ENCODE measurements around the gene SDF4.

The SDF4 gene

GRCh38 chr1:1183221-1183747 lies 48.5 kb downstream of the SDF4 start:
- H3K4me3 ChIP-seq (ENCODE audit: control insufficient read depth, low read depth, low read length), result no peak overlapping the region
- TF ChIP-seq, protein P1, sequence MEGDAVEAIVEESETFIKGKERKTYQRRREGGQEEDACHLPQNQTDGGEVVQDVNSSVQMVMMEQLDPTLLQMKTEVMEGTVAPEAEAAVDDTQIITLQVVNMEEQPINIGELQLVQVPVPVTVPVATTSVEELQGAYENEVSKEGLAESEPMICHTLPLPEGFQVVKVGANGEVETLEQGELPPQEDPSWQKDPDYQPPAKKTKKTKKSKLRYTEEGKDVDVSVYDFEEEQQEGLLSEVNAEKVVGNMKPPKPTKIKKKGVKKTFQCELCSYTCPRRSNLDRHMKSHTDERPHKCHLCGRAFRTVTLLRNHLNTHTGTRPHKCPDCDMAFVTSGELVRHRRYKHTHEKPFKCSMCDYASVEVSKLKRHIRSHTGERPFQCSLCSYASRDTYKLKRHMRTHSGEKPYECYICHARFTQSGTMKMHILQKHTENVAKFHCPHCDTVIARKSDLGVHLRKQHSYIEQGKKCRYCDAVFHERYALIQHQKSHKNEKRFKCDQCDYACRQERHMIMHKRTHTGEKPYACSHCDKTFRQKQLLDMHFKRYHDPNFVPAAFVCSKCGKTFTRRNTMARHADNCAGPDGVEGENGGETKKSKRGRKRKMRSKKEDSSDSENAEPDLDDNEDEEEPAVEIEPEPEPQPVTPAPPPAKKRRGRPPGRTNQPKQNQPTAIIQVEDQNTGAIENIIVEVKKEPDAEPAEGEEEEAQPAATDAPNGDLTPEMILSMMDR (IDR thresholded peaks at IDR 0.05; ENCODE audit: control insufficient read depth, insufficient read depth, low read depth, low read length, missing control alignments), result no peak
- no peak for DNase-seq (ENCODE audit: low read depth)

DNA sequence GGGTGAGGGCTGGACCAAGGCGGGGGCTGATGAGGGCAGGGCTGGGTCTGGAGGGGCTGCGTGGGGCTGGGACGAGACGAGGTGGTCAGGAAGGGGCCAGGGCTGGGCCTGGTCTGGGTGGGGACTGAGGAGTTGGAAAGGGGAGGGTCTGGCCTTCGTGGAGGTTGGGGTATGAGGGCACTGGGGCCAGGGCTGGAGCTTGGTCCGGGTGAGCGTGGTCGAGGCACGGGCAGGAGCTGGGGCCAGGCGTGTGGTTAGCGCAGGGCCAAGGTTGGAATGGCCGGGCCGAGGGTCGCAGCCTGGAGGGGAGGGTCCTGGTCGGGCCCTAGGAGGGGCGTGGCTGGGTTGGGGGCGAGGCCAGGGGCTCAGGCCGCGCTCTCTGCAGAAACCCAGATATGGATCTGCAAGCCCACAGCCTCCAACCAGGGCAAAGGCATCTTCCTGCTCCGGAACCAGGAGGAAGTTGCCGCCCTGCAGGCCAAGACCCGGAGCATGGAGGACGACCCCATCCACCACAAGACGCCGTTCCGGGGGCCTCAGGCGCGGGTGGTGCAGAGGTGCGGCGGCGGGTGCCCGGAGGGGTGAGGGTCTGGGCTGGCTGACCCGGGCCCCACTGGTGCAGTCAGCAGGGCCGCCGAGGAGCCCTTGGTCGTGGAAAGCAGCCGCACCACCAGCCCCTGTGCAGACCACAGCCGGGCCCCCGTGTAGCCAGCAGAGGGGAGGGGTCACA lies 49.1 kb downstream of the SDF4 start:
- TF ChIP-seq, protein P1 (IDR thresholded peaks at IDR 0.05; ENCODE audit: control insufficient read depth, insufficient read depth, low read depth, low read length, missing control alignments), result no peak
- no peak overlapping the region for H3K4me3 ChIP-seq (ENCODE audit: control insufficient read depth, low read depth, low read length)
- no peak for DNase-seq (ENCODE audit: low read depth)

DNA sequence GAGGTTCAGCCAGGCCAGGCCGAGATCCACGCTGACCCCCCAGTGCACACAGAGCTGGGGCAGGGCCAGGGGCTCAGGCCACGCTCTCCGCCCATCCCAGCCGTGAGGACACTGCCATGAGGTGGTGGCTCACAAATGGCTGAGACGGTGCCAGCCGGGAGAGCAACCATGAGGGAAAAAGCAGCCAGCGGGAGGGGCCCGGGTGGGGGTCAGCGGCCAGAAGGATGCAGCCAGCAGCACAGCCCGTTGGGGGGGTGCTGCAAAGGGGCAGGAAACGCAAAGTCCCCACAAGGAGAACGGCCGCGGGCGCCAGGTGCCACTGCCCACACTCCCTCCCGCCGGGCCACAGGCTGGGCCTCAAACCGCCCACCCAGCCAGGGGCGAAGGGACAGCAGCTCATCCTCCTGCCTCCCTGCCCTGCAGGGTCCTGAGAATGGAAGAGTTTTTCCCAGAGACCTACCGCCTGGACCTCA lies 49.8 kb downstream of the SDF4 start:
- DNase-seq (ENCODE audit: low read depth), result no peak
- H3K4me3 ChIP-seq (ENCODE audit: control insufficient read depth, low read depth, low read length), result no peak overlapping the region
- TF ChIP-seq, protein P1 (IDR thresholded peaks at IDR 0.05; ENCODE audit: control insufficient read depth, insufficient read depth, low read depth, low read length, missing control alignments), result no peak

DNA sequence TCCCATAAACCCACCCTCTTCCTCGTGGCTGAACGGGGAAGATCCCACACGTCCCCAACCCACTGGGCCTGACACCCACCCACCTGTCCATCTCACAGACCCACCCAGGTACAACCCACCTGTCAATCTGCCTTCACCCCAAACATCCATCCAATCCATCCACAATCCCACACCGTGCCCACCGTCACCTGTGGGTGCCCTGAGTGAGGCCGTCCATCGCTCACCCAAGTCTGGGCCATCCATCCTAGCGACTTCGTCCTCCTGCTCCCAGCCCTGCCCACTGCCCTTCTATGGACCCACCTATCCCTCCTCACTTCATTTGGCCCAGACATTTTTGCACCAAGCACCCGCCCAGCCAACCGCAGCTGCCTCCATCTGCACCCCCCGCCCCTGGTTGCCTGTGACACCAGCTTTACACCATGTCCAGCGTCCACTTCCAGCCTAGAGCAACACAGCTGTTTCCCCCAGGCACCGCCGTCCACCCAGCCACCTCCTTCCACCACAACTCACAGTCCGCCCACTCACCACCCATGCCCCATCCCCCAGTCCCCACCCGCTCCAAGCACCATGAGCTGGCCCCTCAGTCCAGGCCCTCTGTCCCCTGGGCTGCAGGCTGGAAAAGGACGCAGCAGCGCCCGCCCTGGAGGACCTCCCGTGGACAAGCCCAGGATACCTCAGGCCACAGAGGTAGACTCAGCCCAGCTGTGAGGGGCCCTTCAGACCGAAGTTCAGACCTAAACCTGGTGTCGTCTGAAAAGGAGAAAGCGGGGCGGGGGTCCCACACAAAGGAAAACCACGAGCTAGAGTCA lies 50.5 kb downstream of the SDF4 start:
- no peak overlapping the region for H3K4me3 ChIP-seq (ENCODE audit: control insufficient read depth, low read depth, low read length)
- DNase-seq (ENCODE audit: low read depth), result no peak
- TF ChIP-seq, protein P1 (IDR thresholded peaks at IDR 0.05; ENCODE audit: control insufficient read depth, insufficient read depth, low read depth, low read length, missing control alignments), result no peak

DNA sequence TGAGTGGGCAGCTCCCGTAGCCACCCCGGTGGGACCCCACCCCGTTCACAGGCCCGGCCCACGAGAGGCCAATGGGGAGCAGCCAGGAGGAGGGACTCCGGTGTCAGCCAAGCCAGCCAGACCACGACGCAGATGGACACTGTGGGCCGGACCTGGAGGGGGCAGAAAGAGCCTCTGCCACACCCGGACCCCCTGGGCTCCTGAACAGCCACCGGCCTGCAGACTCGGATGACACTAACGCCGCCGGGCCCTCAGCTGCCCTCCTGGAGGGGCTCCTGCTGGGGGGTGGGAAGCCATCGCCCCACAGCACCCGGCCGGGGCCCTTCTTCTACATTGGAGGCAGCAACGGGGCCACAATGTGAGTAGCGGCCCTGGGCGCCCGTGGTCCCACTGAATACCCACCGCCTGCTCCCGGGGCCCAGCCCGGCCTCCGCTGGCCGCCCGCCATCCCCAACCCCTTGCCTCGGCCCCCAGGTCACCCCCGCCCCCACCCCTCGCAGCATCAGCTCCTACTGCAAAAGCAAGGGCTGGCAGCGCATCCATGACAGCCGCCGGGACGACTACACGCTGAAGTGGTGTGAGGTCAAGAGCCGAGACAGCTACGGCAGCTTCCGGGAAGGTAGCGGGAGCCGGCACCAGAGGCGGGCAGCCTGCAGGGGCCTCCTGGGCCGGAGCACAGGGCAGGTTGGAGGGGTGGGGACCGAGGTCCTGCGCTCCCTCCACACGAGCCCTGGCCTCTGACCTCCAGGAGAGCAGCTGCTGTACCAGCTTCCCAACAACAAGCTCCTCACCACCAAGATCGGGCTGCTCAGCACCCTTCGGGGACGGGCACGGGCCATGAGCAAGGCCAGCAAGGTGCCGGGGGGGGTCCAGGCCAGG lies 51.6 kb downstream of the SDF4 start:
- DNase-seq (ENCODE audit: low read depth), result no peak
- H3K4me3 ChIP-seq (ENCODE audit: control insufficient read depth, low read depth, low read length), result no peak overlapping the region
- TF ChIP-seq, protein P1 (IDR thresholded peaks at IDR 0.05; ENCODE audit: control insufficient read depth, insufficient read depth, low read depth, low read length, missing control alignments), result no peak
